Measurements from ENCODE around the gene TRIM23.

- TF ChIP-seq CTCF (IDR thresholded peaks at IDR 0.05) (no peak), POLR2A (IDR thresholded peaks at IDR 0.05) (no peak)
These were observed 70.2 kb downstream of the TRIM23 start for GRCh38 chr5:65553941-65554340.

Measured in testis (tissue), 2 donors.